Raji (cell line): ENCODE results near the gene SKI.

Experiments
- POLR2A ChIP-seq: IDR thresholded peaks from 2 replicates; pipeline ENCODE4 v1.6.1; 2011; ENCODE audit warnings: low read depth, low read length, control low read depth; ENCODE audit not compliant: insufficient read depth

The SKI gene

DNA sequence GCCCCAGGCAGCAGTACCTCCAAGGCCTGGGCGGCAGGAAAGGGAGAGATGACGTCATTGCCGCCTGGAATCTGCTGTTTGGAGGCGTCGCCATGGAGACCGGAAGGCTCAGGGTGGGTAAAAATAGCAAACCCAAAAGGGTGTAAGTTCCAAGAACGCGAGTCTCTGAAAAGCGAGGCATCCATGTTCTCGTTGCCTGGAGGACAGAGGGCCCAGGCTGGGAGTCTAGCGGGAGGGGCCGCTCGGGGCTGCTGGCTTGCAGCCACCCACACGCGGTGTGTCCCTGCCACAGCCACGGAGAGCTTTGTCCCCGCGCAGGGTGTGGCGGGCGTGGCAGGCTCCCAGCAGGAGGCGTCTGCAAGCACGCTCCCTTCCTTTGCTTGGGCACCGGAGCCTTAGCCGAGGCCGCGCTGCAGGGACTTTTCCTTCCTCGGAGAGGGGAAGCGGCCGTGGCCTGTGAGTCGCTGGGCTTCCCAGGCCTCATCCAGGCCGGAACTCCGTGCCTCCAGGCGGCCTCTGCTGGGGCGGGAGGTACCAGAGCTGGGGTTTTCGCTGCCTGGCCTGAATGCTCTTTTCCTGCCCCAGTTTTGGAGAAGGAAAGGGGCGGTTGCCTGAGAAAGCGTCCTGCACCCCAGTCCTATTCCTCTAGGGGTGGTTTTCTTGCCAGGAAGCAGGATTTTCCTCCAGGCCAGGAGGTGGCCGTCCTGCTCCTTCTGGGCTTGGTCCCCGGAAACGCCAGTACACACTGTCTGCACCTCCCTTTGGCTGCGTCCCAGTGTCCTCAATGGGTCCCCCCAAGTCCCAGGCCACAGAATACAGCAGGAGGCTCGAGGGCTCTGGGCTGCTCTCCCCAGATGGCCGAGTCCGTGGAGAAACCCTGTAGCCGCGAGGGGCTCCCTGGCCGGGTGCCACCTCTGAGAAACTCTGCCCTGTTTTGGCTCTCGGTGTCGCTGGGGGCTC, 15.3 kb upstream of the SKI start:
- TF ChIP-seq POLR2A, result no peak

DNA sequence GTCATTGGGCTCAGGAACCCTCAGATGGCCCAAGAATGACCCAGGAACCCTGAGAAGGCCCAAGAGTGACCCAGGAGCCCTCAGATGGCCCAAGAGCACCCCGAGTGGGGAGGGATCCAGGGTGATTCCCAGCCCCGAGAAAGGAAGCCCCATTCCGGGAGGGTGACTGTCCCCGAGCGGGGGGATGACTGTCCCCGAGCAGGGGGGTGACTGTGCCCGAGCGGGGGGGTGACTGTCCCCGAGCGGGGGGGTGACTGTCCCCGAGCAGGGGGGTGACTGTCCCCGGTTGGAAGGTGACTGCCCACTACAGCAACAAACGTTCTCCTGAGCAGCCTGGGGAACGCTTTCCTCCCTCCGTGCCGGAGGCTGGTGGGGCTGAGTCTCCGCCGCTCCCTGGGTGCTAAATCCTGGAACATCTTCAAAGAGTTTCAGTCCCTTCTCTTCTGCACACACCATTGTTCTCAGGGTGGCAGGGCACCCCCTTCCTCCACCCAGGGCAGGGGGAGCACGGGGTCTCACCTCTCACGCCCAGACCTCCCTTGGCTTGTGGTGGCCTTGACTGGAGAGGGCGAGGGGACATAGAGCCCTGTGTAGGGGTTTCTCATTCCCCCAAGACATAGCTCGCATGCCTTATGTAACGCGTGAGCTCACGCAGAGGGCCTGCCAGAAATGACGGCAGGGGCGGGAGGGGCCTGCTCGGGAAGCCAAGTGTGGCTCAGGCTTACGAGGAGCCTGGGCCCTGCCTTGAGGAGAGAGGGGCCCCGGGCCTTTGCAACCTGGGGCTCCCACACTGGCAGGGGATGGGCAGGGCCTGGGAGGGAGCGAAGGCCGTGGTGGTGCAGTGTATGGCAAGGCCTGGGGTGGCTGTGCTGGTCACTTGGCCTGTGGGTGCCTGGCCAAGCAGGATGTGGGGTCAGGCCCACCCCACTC, 14.3 kb upstream of the SKI start:
- no peak for TF ChIP-seq POLR2A

DNA sequence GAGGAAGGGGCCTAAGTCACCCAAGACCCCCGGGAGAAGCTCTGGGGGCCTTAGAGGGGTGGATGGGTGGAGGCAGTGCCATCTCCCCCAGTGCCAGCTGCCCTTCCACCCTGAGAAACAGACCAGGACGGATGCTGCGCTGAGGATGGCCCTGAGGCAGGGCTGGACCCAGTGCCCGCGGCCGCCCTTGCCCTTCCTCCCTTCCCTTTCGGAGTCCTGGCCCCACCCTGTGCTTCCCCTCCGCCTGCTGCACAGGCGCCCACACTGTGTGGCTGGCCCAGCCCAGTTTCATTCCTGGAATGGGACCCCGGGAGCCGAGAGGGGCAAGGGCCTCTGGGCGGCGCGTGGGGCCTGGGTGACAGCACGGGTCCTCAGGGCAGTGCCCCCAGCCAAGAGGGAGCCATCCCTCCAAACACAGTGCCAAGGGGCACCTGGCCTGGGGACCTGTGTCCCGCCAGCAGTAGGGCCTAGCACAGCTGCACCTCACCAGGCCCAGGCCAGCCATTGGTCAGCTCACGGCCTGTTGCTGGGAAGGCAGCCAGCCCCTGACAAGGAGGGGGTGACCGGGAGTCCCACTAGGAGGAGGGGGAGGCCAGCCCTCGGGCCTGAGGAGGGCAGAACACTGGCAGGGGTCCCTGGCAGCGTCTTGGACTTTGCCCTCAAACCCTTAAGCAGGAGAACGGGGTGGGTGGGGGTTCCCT, 13.4 kb upstream of the SKI start:
- no peak for TF ChIP-seq POLR2A

DNA sequence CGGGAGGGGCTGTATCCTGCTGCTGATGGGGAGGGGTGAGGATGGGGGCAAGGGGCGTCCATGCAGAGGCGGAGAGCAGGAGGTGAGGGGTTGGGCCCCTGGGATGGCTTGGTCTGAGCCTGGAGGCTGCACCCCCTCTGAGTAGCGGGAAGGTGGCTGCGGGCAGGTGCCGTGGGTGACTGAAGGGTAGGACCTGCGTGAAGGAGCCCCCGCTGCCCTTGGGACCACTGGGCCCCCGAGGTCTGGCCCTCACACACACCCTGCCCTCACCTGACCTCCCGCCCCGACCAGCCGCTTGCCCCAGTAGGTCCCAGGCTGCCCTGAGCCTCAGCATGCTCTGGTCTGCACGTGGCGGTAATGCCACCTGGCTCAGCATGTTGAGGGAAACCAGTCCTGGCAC, 12.8 kb upstream of the SKI start:
- TF ChIP-seq POLR2A, result no peak

DNA sequence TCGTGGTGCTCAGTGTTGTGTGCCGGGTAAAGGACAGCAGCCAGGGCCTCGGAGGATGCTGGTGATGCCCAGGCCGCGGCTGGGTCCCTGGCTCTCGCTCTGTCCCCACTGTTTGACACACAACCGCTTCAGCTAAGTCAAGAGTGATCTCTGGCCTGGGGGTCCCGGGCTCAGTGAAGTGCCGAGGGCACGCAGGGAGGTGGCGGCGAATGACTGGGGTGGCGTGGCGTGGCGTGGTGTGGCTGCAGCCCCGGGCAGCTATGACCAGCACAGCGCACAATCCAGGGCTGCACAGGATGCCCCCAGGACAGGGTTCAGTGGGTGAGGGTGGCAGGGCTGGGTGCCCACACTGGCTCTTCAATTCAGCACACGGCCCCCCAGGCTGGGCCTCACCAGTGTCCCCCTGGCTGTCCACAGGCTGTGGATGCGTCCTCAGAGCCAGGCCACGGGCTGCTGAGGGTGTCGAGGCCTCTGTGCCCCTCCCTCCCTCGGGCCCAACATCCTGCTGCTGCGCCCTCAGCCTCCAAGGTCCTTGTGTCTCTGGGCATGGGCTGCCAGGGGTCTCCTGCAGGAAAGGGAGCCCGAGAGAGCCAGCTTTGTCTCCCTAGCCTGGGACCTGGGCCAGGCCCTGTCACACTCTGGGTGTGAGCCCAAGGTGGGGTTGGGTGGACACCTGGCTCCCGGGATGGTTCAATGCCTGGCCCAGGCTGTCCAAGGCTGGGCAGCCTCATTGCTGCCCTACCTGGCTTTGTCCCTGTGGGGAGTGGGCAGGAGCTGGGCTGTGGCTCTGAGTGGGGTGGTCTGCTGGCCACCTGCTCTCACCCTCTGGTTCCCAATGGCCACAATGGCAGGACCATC, 12.0 kb upstream of the SKI start:
- TF ChIP-seq POLR2A, result no peak

DNA sequence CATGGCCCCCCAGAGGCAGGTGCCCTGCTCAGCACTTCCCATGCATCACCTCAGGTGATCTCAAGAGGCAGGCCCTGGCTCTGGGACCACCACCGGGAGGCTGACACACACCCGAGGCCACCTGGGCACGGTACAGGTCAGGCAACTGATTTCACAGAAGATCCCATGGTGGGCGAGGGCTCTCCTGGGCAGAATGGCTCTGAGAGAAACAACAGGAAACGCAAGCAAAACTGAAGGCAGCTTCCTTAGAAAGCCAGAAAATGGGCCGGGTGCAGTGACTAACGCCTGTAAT, 11.4 kb upstream of the SKI start:
- no peak for TF ChIP-seq POLR2A

DNA sequence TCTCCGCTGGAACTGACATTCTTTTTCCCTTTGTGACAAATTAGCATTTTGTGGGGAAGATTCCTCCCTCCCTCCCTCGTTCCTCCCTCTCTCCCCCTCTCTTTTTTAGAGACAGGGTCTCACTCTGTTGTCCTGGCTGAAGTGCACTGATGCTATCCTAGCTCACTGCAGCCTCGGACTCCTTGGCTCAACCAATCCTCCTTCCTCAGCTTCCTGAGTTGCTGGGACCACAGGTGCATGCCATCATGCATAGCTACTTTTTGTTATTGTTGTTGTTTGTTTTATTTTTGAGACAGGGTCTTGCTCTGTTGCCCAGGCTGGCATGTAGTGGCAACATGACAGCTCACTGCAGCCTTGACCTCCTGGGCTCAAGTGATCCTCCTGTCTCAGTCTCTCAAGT, 6.8 kb upstream of the SKI start:
- TF ChIP-seq POLR2A, result no peak

DNA sequence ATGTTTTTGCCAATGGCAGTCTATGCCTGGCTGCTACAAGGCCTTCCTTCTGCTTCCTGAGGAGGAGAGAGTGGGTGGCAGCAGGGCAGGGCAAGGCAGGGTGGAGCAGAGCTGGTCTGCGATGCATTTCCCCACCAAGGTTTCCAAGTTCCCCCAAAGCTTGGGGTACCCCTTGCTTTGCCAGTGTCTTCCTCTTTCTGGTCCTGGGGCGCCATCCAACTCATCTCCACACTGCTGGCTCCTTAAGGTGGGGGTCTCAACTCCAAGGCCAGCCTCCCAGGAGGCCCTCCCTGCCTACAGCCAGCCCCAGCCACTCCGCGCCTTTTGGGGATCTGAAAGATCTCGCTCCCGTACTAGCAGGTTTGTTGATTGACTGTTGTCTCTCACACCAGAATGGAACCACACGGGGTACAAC, 3.9 kb upstream of the SKI start:
- TF ChIP-seq POLR2A, result no peak

DNA sequence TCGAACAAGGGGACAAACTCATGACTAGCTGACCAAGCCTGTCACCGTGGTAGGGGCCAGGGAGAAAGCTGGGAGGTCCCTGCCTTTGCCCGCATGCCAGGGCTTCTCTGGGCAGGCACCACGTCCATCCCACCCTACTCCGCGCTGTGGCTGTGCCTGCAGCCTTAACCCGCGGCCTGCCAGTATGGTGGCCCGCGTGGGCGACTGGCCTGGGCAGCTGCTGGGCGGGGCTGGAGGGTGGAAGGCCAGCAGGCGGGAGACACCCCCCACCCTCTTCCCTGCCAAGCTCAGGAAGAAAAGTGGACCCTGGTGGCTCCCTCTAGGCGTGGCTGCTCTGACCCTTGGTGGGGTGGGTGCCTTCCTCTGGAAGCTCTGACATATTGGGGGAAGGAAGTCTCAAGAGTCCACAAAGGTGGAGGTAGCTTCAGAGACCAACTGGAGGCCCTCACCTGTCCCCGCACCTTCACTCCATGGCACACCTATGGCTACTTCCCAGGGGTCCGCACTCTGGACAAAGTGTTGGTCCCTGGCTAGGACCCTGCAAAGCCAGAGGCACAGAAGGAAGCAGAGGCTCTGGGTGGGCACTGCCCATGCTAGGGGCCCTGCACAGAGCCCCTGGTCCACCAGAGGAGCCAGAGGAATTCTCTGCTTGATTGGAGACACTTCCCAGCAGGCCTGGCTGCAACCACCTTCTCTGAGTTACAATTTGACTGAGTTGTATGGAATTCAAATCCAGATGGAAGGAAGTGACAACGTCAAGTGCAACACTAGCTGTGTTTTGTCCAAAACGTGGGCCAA, 3.3 kb upstream of the SKI start:
- TF ChIP-seq POLR2A, result no peak

DNA sequence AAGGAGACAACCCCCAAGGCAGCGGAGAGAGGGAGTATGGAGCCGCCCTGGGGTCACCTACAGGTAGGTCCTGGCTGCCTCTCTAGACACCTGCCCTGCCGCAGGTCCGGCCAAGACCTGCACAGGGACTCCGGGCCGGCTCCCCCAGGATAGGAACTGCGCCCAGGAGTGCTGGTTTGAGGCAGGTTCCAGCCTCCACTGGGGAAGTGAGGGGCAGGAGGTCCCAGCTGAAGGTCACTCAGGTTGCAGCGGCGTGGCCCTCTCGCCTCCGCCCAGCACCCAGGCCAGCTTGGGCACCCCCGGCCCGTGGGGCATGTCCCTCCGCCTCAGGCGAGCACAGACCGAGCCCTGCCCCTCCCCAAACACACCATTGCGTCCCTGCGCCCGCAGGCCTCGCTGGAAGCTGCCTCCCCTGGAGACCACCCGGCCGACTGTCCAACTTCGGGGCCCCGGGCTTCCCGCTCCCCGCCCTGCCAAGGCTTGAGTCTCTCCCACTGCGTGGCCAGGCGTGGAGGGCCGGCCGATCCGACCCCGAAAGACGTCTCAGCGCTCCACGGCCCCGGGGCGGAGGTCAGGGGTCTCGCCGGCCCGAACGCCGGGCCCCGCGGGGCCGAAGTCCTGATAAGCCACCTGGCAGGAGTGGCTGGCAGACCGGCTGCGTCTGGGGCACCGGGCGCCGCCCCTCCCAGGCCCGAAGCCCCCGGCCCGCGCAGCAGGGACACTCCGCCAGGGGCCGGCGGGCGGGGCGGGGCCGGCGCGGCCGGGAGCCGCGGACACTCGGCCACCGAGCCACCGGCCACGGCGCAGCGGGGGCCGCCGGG, 1.4 kb upstream of the SKI start:
- no peak for TF ChIP-seq POLR2A

DNA sequence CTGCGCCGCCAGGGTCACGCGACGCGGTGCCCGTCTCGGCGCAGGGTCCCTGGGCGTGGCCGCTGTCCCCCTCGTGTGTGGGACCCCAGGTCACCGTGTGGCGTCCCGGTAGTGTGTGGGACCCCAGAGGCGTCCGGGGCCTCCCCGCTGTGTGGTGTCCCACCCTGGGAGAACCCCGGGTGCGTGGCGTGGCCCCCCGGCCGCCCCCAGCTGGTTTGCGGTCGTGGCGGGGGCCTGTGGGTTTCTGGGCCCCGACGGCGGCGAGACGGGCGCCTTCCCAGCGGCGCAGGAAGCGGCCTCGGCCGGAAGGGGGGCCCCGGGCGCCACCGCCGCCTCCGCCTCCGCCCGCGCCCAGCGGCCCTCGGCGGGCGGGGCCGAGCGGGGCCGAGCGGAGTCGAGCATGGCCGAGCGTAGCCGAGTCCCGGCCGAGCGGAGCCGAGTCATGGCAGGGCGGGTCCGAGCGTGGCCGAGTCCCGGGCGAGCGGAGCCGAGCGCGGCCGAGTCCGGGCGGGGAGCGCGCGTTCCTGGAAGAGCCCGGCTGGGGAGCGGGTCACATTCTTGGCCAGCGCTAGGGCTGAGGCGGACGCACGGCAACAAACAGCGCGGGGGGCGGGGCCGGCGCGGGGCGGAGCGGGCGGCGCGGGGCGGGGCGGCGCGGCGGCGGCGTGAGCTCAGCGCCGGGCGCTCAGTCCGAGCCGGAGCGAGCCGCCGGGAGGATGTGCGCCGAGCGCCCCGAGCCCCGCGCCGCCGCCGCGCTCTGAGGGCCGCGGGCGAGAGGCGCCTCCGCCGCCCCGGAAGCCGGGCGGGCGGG, 568 bp upstream of the SKI start:
- TF ChIP-seq POLR2A, result peak; percentile 52

DNA sequence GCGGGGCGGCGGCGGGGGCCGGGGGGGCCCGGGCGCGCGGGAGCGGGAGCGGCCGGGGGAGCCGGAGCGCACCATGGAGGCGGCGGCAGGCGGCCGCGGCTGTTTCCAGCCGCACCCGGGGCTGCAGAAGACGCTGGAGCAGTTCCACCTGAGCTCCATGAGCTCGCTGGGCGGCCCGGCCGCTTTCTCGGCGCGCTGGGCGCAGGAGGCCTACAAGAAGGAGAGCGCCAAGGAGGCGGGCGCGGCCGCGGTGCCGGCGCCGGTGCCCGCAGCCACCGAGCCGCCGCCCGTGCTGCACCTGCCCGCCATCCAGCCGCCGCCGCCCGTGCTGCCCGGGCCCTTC, 546 bp downstream of the SKI start:
- no peak for TF ChIP-seq POLR2A

DNA sequence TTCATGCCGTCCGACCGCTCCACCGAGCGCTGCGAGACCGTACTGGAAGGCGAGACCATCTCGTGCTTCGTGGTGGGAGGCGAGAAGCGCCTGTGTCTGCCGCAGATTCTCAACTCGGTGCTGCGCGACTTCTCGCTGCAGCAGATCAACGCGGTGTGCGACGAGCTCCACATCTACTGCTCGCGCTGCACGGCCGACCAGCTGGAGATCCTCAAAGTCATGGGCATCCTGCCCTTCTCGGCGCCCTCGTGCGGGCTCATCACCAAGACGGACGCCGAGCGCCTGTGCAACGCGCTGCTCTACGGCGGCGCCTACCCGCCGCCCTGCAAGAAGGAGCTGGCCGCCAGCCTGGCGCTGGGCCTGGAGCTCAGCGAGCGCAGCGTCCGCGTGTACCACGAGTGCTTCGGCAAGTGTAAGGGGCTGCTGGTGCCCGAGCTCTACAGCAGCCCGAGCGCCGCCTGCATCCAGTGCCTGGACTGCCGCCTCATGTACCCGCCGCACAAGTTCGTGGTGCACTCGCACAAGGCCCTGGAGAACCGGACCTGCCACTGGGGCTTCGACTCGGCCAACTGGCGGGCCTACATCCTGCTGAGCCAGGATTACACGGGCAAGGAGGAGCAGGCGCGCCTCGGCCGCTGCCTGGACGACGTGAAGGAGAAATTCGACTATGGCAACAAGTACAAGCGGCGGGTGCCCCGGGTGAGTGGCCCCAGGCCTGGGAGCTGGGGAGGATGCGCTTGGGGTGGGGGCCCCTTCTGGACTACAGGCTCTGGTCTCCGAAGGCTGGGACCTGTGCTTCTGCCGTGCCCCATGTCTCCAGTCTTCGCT, 1.1 kb downstream of the SKI start:
- TF ChIP-seq POLR2A, result no peak
